PC-3 (cell line): ENCODE results near the gene APOD. TPM values are rescaled to one million over a fixed set of nuclear protein-coding genes. Genes with fewer than 3 reads are reported as not detected.

Experiments
- ATAC-seq: fragments of 200-7000 bp; cut with Tn5 transposase; 2 replicates; pipeline ENCODE4 v1.9.1; 2020; ENCODE audit warnings: mild to moderate bottlenecking, moderate library complexity
- BruUV-seq: library from RNA; stranded (reverse); fragments of 400-500 nt; replicated peaks from 2 replicates; lab custom pipeline; 2021; lab: Mats Ljungman, UMichigan
- CTCF ChIA-PET: fragments of 300-600 bp; sonication (Branson Sonifier 250); formaldehyde crosslinking; loops from one replicate; lab custom pipeline; 2022; ENCODE audit warnings: antibody characterized with exemption; lab: Charles Lee
- POLR2A ChIA-PET: fragments of 300-600 bp; sonication (Branson Sonifier 250); formaldehyde crosslinking; loops from one replicate; lab custom pipeline; 2022; ENCODE audit warnings: antibody characterized with exemption; ENCODE audit not compliant: unreplicated experiment; lab: Charles Lee
- DNase-seq: peaks from one replicate; pipeline ENCODE4 v3.0.0-alpha.2; 2015
- H2AFZ ChIP-seq: fragments of 300-600 bp; sonication (generic); 2 replicates; pipeline ENCODE4 v1.6.0; 2016; ENCODE audit warnings: antibody characterized with exemption, low read length
- H3F3A ChIP-seq: fragments of 300-600 bp; sonication (generic); one replicate; pipeline ENCODE4 v1.6.0; 2017; ENCODE audit warnings: antibody characterized with exemption, low read length, control low read depth, mild to moderate bottlenecking; ENCODE audit not compliant: unreplicated experiment
- H3K27ac ChIP-seq: fragments of 300-600 bp; sonication (generic); 2 replicates; pipeline ENCODE4 v1.5.1; 2016; ENCODE audit warnings: mild to moderate bottlenecking, low read length
- H3K27me3 ChIP-seq: fragments of 300-600 bp; sonication (generic); 2 replicates; pipeline ENCODE4 v1.6.1; 2016; ENCODE audit warnings: low read length, mixed read lengths
- H3K36me3 ChIP-seq: fragments of 300-600 bp; sonication (generic); 2 replicates; pipeline ENCODE4 v1.6.1; 2016; ENCODE audit warnings: low read depth, mixed run types, low read length, mixed read lengths
- H3K4me1 ChIP-seq: fragments of 300-600 bp; sonication (generic); 2 replicates; pipeline ENCODE4 v1.5.1; 2016; ENCODE audit warnings: low read length; ENCODE audit not compliant: insufficient read depth
- H3K4me2 ChIP-seq: fragments of 300-600 bp; sonication (generic); 2 replicates; pipeline ENCODE4 v1.6.0; 2016; ENCODE audit warnings: low read length
- H3K4me3 ChIP-seq: fragments of 300-600 bp; sonication (generic); 2 replicates; pipeline ENCODE4 v1.5.1; 2016; ENCODE audit warnings: mild to moderate bottlenecking, low read length, mixed read lengths
- H3K79me2 ChIP-seq: fragments of 300-600 bp; sonication (generic); 2 replicates; pipeline ENCODE4 v1.6.1; 2017; ENCODE audit warnings: low read length, mixed read lengths
- H3K9ac ChIP-seq: fragments of 300-600 bp; sonication (generic); 2 replicates; pipeline ENCODE4 v1.6.0; 2016; ENCODE audit warnings: mild to moderate bottlenecking, low read length
- H3K9me2 ChIP-seq: fragments of 300-600 bp; sonication (generic); replicated peaks from 2 replicates; pipeline ENCODE4 v1.6.1; 2016; ENCODE audit warnings: mixed run types, low read length, mixed read lengths
- H3K9me3 ChIP-seq: fragments of 300-600 bp; sonication (generic); 2 replicates; pipeline ENCODE4 v1.6.1; 2016; ENCODE audit warnings: low read length, mixed read lengths
- H4K20me1 ChIP-seq: fragments of 300-600 bp; sonication (generic); 2 replicates; pipeline ENCODE4 v1.6.1; 2016; ENCODE audit warnings: low read length, mixed read lengths
- EZH2 ChIP-seq: fragments of 300-600 bp; sonication (generic); IDR thresholded peaks from one replicate; pipeline ENCODE4 v1.6.1; 2017; ENCODE audit warnings: antibody characterized with exemption, mild to moderate bottlenecking, low read length; ENCODE audit not compliant: unreplicated experiment
- EZH2phosphoT487 ChIP-seq: fragments of 300-600 bp; sonication (generic); IDR thresholded peaks from 2 replicates; pipeline ENCODE4 v1.6.1; 2018; ENCODE audit warnings: mild to moderate bottlenecking, antibody characterized with exemption, low read length, borderline replicate concordance
- intact Hi-C: fragments of 100-400 bp; cut with micrococcal nuclease; formaldehyde crosslinking; loops from 2 replicates; pipeline ENCODE4 v1.9.0; 2023
- total RNA-seq: library from RNA; depleted of rRNA; stranded (reverse); fragments of >200 nt; gene quantifications from 2 replicates; pipeline ENCODE4 v1.2.3, GENCODE V29; 2014
- TF ChIP-seq, protein P1 (sequence below): fragments of 300-600 bp; sonication (generic); conservative IDR thresholded peaks from 2 replicates; pipeline ENCODE4 v1.5.1; 2017; ENCODE audit warnings: antibody characterized with exemption, low read depth, mild to moderate bottlenecking, low read length

APOD gene
- total RNA-seq, 1 experiment from 2014 or later: not detected

DNA sequence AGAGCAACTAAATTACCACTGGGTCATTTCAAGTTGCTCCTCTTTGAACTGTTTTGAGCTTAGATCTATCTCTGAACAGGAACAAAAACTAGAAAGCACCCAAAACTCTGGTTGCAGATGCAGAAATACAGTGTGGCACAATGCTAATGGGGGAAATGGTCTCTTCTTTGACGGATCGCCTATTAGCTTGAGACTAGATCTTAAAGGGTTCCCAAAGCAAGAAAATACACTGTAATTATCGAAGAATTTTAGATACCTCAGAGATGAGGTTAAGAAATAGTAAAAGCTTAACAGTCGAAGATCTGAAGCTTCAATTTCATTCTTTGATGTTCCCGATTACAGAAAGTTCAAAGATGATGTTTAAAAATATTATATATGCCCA lies 41.4 kb downstream of the APOD start:
- Histone ChIP-seq H3K4me2 (peak overlapping the region; percentile 91), H4K20me1 (peaks cover 18% of the 10 kb centered on the region), H2AFZ (peak overlapping the region; percentile 75), H3K27ac (no peak overlapping the region), H3K79me2 (peaks cover 57% of the 10 kb centered on the region), H3K9ac (peak overlapping the region; percentile 89), H3K9me3 (no peaks in the 10 kb centered on the region), H3F3A (no peaks in the 10 kb centered on the region), H3K4me3 (peak overlapping the region; percentile 79), H3K36me3 (no peaks in the 10 kb centered on the region), H3K4me1 (peaks cover 38% of the 10 kb centered on the region), H3K27me3 (no peaks in the 10 kb centered on the region), H3K9me2 (no peaks in the 10 kb centered on the region)
- BruUV-seq: TSS peak; percentile 55
- TF ChIP-seq, protein P1, sequence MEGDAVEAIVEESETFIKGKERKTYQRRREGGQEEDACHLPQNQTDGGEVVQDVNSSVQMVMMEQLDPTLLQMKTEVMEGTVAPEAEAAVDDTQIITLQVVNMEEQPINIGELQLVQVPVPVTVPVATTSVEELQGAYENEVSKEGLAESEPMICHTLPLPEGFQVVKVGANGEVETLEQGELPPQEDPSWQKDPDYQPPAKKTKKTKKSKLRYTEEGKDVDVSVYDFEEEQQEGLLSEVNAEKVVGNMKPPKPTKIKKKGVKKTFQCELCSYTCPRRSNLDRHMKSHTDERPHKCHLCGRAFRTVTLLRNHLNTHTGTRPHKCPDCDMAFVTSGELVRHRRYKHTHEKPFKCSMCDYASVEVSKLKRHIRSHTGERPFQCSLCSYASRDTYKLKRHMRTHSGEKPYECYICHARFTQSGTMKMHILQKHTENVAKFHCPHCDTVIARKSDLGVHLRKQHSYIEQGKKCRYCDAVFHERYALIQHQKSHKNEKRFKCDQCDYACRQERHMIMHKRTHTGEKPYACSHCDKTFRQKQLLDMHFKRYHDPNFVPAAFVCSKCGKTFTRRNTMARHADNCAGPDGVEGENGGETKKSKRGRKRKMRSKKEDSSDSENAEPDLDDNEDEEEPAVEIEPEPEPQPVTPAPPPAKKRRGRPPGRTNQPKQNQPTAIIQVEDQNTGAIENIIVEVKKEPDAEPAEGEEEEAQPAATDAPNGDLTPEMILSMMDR: no peak
- TF ChIP-seq EZH2 (no peak), EZH2phosphoT487 (no peak)
- POLR2A ChIA-PET: interaction anchor here (0.6 kb wide), 1 partner anchor 78 kb away, joined by 3 read pairs; no protein-coding TSS in a partner anchor
- intact Hi-C loops: loop anchor here (5.0 kb wide), 1 partner anchor 270 kb away; the partner anchor contains the start of gene XXYLT1
- CTCF ChIA-PET: interaction anchor here (0.6 to 2.5 kb wide), 2 partner anchors 20 to 272 kb away, joined by 3 to 20 read pairs; partner anchors contain the start of gene XXYLT1
- ATAC-seq (no peak), DNase-seq (peak; percentile 15)

DNA sequence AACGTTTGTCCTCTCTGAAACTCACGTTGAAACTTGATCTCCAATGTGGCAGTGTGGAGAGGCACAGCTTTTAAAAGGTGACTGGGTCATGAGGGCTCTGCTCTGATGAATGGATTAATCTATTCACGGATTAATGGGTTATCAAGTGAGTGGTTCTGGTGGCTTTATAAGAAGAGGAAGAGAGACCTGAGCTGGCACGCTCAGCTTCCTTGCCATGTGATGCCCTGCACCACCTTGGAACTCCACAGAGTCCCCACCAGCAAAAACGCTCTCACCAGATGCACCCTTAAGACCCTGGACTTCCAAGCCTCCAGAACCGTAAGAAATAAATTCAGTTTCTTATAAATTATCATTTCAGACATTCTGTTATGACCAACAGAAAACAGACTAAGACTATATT lies 43.2 kb downstream of the APOD start:
- no peaks in the 10 kb centered on the region for H3K36me3 ChIP-seq
- H2AFZ ChIP-seq: no peak overlapping the region
- H3K4me2 ChIP-seq: peak overlapping the region; percentile 91; the same call in 1 of the 2 replicates
- ChIA-PET CTCF (no interaction called here), POLR2A (no interaction called here)
- intact Hi-C loops: loop anchor here (5.0 kb wide), 1 partner anchor 268 kb away; the partner anchor contains the start of gene XXYLT1
- TF ChIP-seq EZH2: no peak
- no peaks in the 10 kb centered on the region for H3K27me3 ChIP-seq
- peak overlapping the region; percentile 79; the same call in 1 of the 2 replicates for H3K4me3 ChIP-seq
- peaks cover 18% of the 10 kb centered on the region for H4K20me1 ChIP-seq
- H3K9ac ChIP-seq: no peak overlapping the region
- peaks cover 24% of the 10 kb centered on the region; the same call in 1 of the 2 replicates for H3K4me1 ChIP-seq
- no TSS peak for BruUV-seq
- DNase-seq (no peak), ATAC-seq (no peak)
- H3F3A ChIP-seq: no peaks in the 10 kb centered on the region
- peaks cover 71% of the 10 kb centered on the region for H3K79me2 ChIP-seq
- no peaks in the 10 kb centered on the region for H3K9me3 ChIP-seq
- no peaks in the 10 kb centered on the region for H3K9me2 ChIP-seq
- no peak overlapping the region for H3K27ac ChIP-seq

DNA sequence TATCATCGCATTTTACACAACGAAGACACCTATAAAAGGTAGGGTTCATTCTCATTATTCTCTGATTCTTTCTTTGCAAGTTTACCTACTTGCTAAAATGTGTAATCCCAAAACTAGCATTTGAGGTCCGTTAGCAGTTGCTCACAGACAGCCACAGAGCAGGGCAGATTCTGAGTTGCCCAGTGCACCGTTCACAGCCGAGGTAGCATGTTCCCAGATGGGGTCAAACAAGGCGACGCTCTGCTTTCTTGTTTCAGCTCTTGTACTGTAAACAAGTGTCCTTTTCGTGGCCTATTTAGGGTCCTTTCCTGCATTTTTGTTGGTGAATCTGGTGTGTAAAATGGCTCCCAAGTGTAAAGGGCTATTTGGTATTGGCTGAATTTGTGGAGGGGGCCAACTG lies 43.7 kb downstream of the APOD start:
- Histone ChIP-seq H2AFZ (no peak overlapping the region), H3K36me3 (no peaks in the 10 kb centered on the region), H3K4me2 (0 out of 2 replicates have a peak overlapping the region, but pooled peaks have one; percentile 91), H3K9me2 (no peaks in the 10 kb centered on the region), H3K27me3 (no peaks in the 10 kb centered on the region), H3K79me2 (peaks cover 76% of the 10 kb centered on the region), H3K9me3 (no peaks in the 10 kb centered on the region), H3K4me3 (no peak overlapping the region), H3F3A (no peaks in the 10 kb centered on the region), H3K4me1 (peaks cover 24% of the 10 kb centered on the region; the same call in 1 of the 2 replicates), H3K9ac (no peak overlapping the region), H4K20me1 (peaks cover 18% of the 10 kb centered on the region), H3K27ac (no peak overlapping the region)
- ATAC-seq (no peak), DNase-seq (no peak)
- no TSS peak for BruUV-seq
- POLR2A ChIA-PET: no interaction called here
- CTCF ChIA-PET: no interaction called here
- TF ChIP-seq EZH2 (no peak), EZH2phosphoT487 (no peak)
- TF ChIP-seq, protein P1: no peak
- intact Hi-C loops: loop anchor here (5.0 kb wide), 1 partner anchor 268 kb away; the partner anchor contains the start of gene XXYLT1
